HCT116 (cell line): ENCODE data around the gene FAAP100. TPM values are rescaled to one million over a fixed set of nuclear protein-coding genes. Genes with fewer than 3 reads are reported as not detected.

ENCODE experiments used
- ATAC-seq: fragments of 200-7000 bp; cut with Tn5 transposase; 2 replicates; pipeline ENCODE4 v1.9.1; 2020; ENCODE audit warnings: mild to moderate bottlenecking, moderate library complexity
- BruUV-seq: library from RNA; stranded (reverse); fragments of 400-500 nt; replicated peaks from 2 replicates; lab custom pipeline; 2021; lab: Mats Ljungman, UMichigan
- CTCF ChIA-PET: fragments of 300-600 bp; sonication (Branson Sonifier 250); formaldehyde crosslinking; loops from one replicate; lab custom pipeline; 2021; ENCODE audit warnings: antibody characterized with exemption; lab: Charles Lee
- POLR2A ChIA-PET: fragments of 300-600, 350-600 bp; sonication (Branson Sonifier 250); formaldehyde crosslinking; loops from one replicate; lab custom pipeline; 2021; ENCODE audit warnings: antibody characterized with exemption; lab: Charles Lee
- RAD21 ChIA-PET, 2 experiments: fragments of 300-600 bp; sonication (Branson Sonifier 250); formaldehyde crosslinking; loops; one replicate each; lab custom pipeline; 2023; ENCODE audit warnings: low total read pairs in 2 of 2; ENCODE audit not compliant: uncharacterized antibody in 2 of 2, unreplicated experiment in 2 of 2, low non-redundant PET in 1 of 2; lab: Charles Lee
- DNase-seq: peaks from one replicate; pipeline ENCODE4 v3.0.0-alpha.2; 2010; ENCODE audit warnings: low read depth, low spot score
- H2AFZ ChIP-seq: fragments of 200-600 bp; shearing (Covaris generic), sonication (generic); 2 replicates; pipeline ENCODE4 v1.6.1; 2017; ENCODE audit warnings: low read depth, mixed run types, mixed read lengths, antibody characterized with exemption, low read length; ENCODE audit not compliant: poor library complexity, severe bottlenecking
- H3K27ac ChIP-seq: 2 replicates; pipeline ENCODE4 v1.5.1; 2012; ENCODE audit warnings: low read depth, low read length
- H3K27me3 ChIP-seq: fragments of 200-600 bp; sonication (generic); 2 replicates; pipeline ENCODE4 v1.6.1; 2016; ENCODE audit warnings: mixed run types, low read length, mixed read lengths; ENCODE audit not compliant: insufficient read depth
- H3K36me3 ChIP-seq, 2 experiments: fragments of 200-500 bp in 1 of 2; fragments of 200-600 bp in 1 of 2; sonication (Bioruptor generic) in 1 of 2; sonication (generic) in 1 of 2; 2 replicates each; pipeline versions ENCODE4 v1.5.1 to v1.6.1; 2014 to 2016; ENCODE audit warnings: low read length in 2 of 2, inconsistent platforms in 1 of 2, mixed read lengths in 1 of 2, mixed run types in 1 of 2; ENCODE audit not compliant: insufficient read depth in 2 of 2, control insufficient read depth in 1 of 2
- H3K4me1 ChIP-seq, 2 experiments: fragments of 200-600 bp in 1 of 2; sonication (generic) in 1 of 2; 2 replicates each; pipeline versions ENCODE4 v1.5.1 to v1.6.1; 2012 to 2017; ENCODE audit warnings: low read length in 2 of 2, inconsistent platforms in 1 of 2, mild to moderate bottlenecking in 1 of 2, mixed read lengths in 1 of 2, mixed run types in 1 of 2, moderate library complexity in 1 of 2; ENCODE audit not compliant: insufficient read depth in 2 of 2, control insufficient read depth in 1 of 2
- H3K4me2 ChIP-seq: fragments of 200-600 bp; sonication (generic); 2 replicates; pipeline ENCODE4 v1.6.1; 2017; ENCODE audit warnings: mixed run types, low read length, mixed read lengths
- H3K4me3 ChIP-seq, 2 experiments: fragments of 200-600 bp in 1 of 2; sonication (generic) in 1 of 2; replicated peaks in 1 of 2; 2 replicates each; pipeline ENCODE4 v1.5.1; 2011 to 2016; ENCODE audit warnings: low read length in 2 of 2, control low read depth in 1 of 2, low read depth in 1 of 2, mild to moderate bottlenecking in 1 of 2, mixed read lengths in 1 of 2, mixed run types in 1 of 2
- H3K79me2 ChIP-seq: fragments of 200-600 bp; sonication (generic); 2 replicates; pipeline ENCODE4 v1.6.1; 2017; ENCODE audit warnings: mild to moderate bottlenecking, mixed run types, low read length, moderate library complexity, mixed read lengths; ENCODE audit not compliant: insufficient read depth
- H3K9ac ChIP-seq: fragments of 200-600 bp; sonication (generic); 2 replicates; pipeline ENCODE4 v1.6.1; 2016; ENCODE audit warnings: low read length, mixed read lengths
- H3K9me2 ChIP-seq: fragments of 200-600 bp; sonication (generic), shearing (Covaris generic); 2 replicates; pipeline ENCODE4 v1.6.1; 2017; ENCODE audit warnings: mixed run types, mild to moderate bottlenecking, moderate library complexity; ENCODE audit not compliant: insufficient read depth
- H3K9me3 ChIP-seq, 2 experiments: fragments of 200-500 bp in 1 of 2; fragments of 200-600 bp in 1 of 2; sonication (Bioruptor generic) in 1 of 2; sonication (generic) in 1 of 2; 2 replicates each; pipeline ENCODE4 v1.6.1; 2014 to 2017; ENCODE audit warnings: low read length in 2 of 2, mixed read lengths in 2 of 2, inconsistent platforms in 1 of 2, low read depth in 1 of 2, mild to moderate bottlenecking in 1 of 2, mixed run types in 1 of 2, moderate library complexity in 1 of 2; ENCODE audit not compliant: control insufficient read depth in 1 of 2, insufficient read depth in 1 of 2
- H4K20me1 ChIP-seq: fragments of 200-600 bp; sonication (generic), shearing (Covaris generic); 2 replicates; pipeline ENCODE4 v1.6.1; 2017; ENCODE audit warnings: mixed run types, mild to moderate bottlenecking, moderate library complexity; ENCODE audit not compliant: insufficient read depth
- ELF1 ChIP-seq: IDR thresholded peaks from 2 replicates; pipeline ENCODE4 v1.6.1; 2012; ENCODE audit warnings: low read depth, borderline replicate concordance
- EZH2phosphoT487 ChIP-seq: fragments of 200-600 bp; IDR thresholded peaks from 2 replicates; pipeline ENCODE4 v1.6.1; 2018; ENCODE audit warnings: antibody characterized with exemption, borderline replicate concordance
- FOSL1 ChIP-seq: IDR thresholded peaks from 2 replicates; pipeline ENCODE4 v1.6.1; 2012; ENCODE audit warnings: low read depth
- JUND ChIP-seq: IDR thresholded peaks from 2 replicates; pipeline ENCODE4 v1.6.1; 2012
- POLR2A ChIP-seq: IDR thresholded peaks from 2 replicates; pipeline ENCODE4 v1.7.0; 2011; ENCODE audit warnings: borderline replicate concordance; ENCODE audit not compliant: insufficient read depth, insufficient read length; ENCODE audit errors: extremely low read depth
- POLR2AphosphoS5 ChIP-seq: IDR thresholded peaks from 2 replicates; pipeline ENCODE4 v1.6.1; 2011; ENCODE audit warnings: mild to moderate bottlenecking, low read depth, low read length, moderate library complexity
- SIN3A ChIP-seq: IDR thresholded peaks from 2 replicates; pipeline ENCODE4 v1.6.1; 2012; ENCODE audit warnings: low read depth
- TCF7L2 ChIP-seq: IDR thresholded peaks from 2 replicates; pipeline ENCODE4 v1.7.0; 2011; ENCODE audit warnings: borderline replicate concordance, inconsistent platforms; ENCODE audit not compliant: insufficient read depth, insufficient read length; ENCODE audit errors: extremely low read depth
- YY1 ChIP-seq: IDR thresholded peaks from 2 replicates; pipeline ENCODE4 v1.6.1; 2011; ENCODE audit warnings: low read length, low read depth, moderate library complexity, mild to moderate bottlenecking; ENCODE audit not compliant: insufficient replicate concordance; ENCODE audit errors: extremely low read depth
- ZBTB33 ChIP-seq: IDR thresholded peaks from 2 replicates; pipeline ENCODE4 v1.6.1; 2011; ENCODE audit warnings: mild to moderate bottlenecking, low read length, moderate library complexity; ENCODE audit not compliant: insufficient replicate concordance; ENCODE audit errors: extremely low read depth
- ZFX ChIP-seq: fragments of 450-650 bp; IDR thresholded peaks from 2 replicates; pipeline ENCODE4 v1.6.1; 2017
- ZNF274 ChIP-seq: fragments of 200-500 bp; sonication (Bioruptor generic); IDR thresholded peaks from 2 replicates; pipeline ENCODE4 v1.6.1; 2014; ENCODE audit warnings: mild to moderate bottlenecking, low read depth, low read length, inconsistent platforms
- intact Hi-C: fragments of 100-400 bp; cut with micrococcal nuclease; formaldehyde crosslinking; loops from 2 replicates; pipeline ENCODE4 v1.10.0; 2022
- total RNA-seq: library from RNA; stranded (reverse); gene quantifications from one replicate; pipeline ENCODE4 v1.2.1, GENCODE V29; 2021; ENCODE audit not compliant: unreplicated experiment

Gene FAAP100
- total RNA-seq, 1 experiment from 2014 or later, result 53.4 TPM

- CTCF ChIA-PET, result no interaction called here
- Histone ChIP-seq H3K4me3 (peak overlapping the region; percentile 85 to 96), H3K27me3 (no peaks in the 10 kb centered on the region), H3K4me2 (peak overlapping the region; percentile 99), H3K79me2 (peaks cover 66% of the 10 kb centered on the region), H3K9me2 (no peaks in the 10 kb centered on the region), H2AFZ (no peak overlapping the region), H3K9me3 (no peaks in the 10 kb centered on the region), H3K4me1 (peaks cover 23 to 69% of the 10 kb centered on the region in 2 experiments), H3K36me3 (peaks cover 19 to 34% of the 10 kb centered on the region in 2 experiments), H3K27ac (peak overlapping the region; percentile 86), H4K20me1 (peaks cover 35% of the 10 kb centered on the region; the same call in 1 of the 2 replicates), H3K9ac (peak overlapping the region; percentile 90)
- DNase-seq (no peak), ATAC-seq (peak; percentile 1; the same call in 1 of the 2 replicates)
- intact Hi-C loops, result no loop called here
- BruUV-seq, result TSS peak; percentile 70
- POLR2A ChIA-PET, result interaction anchor here (0.6 to 2.4 kb wide), 16 partner anchors 9 to 216 kb away, joined by 3 to 12 read pairs (median 4); partner anchors contain the start of genes ARL16, BAHCC1, FAAP100 and FSCN2
- RAD21 ChIA-PET, result no interaction called here
- TF ChIP-seq YY1, result no peak
- TF ChIP-seq POLR2AphosphoS5, result peak; percentile 81
Measured at GRCh38 chr17:81511804-81512561, 40.2 kb downstream of the FAAP100 start.

GRCh38 chr17:81511554-81511803 lies 40.7 kb downstream of the FAAP100 start:
- Histone ChIP-seq H3K27me3 (no peaks in the 10 kb centered on the region), H3K9me2 (no peaks in the 10 kb centered on the region), H3K9me3 (no peaks in the 10 kb centered on the region), H3K4me2 (peak overlapping the region; percentile 99), H3K36me3 (peaks cover 19 to 34% of the 10 kb centered on the region in 2 experiments), H3K4me3 (peak overlapping the region; percentile 85 to 96), H3K9ac (peak overlapping the region; percentile 90), H3K79me2 (peaks cover 61% of the 10 kb centered on the region), H3K27ac (peak overlapping the region; percentile 86), H4K20me1 (peaks cover 35% of the 10 kb centered on the region; the same call in 1 of the 2 replicates), H2AFZ (no peak overlapping the region), H3K4me1 (peaks cover 21 to 64% of the 10 kb centered on the region in 2 experiments)
- BruUV-seq, result no TSS peak
- intact Hi-C loops, result no loop called here
- ChIA-PET CTCF (no interaction called here), POLR2A (interaction anchor here (0.6 to 2.4 kb wide), 5 partner anchors 8 to 216 kb away, joined by 3 to 12 read pairs (median 4); partner anchors contain the start of genes BAHCC1 and SLC38A10), RAD21 (no interaction called here)
- TF ChIP-seq EZH2phosphoT487 (no peak), POLR2A (no peak), ZBTB33 (no peak), TCF7L2 (no peak), ELF1 (no peak), JUND (no peak), FOSL1 (no peak), SIN3A (no peak), ZFX (no peak), ZNF274 (no peak)
- ATAC-seq, result no peak
- no peak for DNase-seq
